Keratinocyte (primary cell): ENCODE measurements around the gene FBXO7. TPM values are rescaled to one million over a fixed set of nuclear protein-coding genes. Genes with fewer than 3 reads are reported as not detected.

Experiments used
- DNase-seq: peaks from one replicate; pipeline ENCODE4 v3.0.0-alpha.2; 2011; ENCODE audit warnings: low read depth, missing footprints, low spot score
- FAIRE-seq: peaks from 2 replicates; lab custom pipeline; 2011; peaks lifted over from hg19 to GRCh38; lab: Jason Lieb, UNC
- H2AFZ ChIP-seq: 2 replicates; pipeline ENCODE4 v1.6.0; 2012; ENCODE audit warnings: low read length, control low read depth, inconsistent platforms; ENCODE audit not compliant: control insufficient read depth
- H3K27ac ChIP-seq: 2 replicates; pipeline ENCODE4 v1.5.1; 2011; ENCODE audit warnings: low read length; ENCODE audit not compliant: control insufficient read depth, insufficient read depth
- H3K27me3 ChIP-seq: 3 replicates; pipeline ENCODE4 v1.6.0; 2011; ENCODE audit warnings: low read length; ENCODE audit not compliant: control insufficient read depth, insufficient read depth; ENCODE audit errors: extremely low read depth
- H3K36me3 ChIP-seq, 2 experiments: 2 replicates in 1 of 2; 3 replicates in 1 of 2; pipeline ENCODE4 v1.5.1; 2011; ENCODE audit warnings: low read length in 2 of 2, mild to moderate bottlenecking in 1 of 2; ENCODE audit not compliant: control insufficient read depth in 2 of 2, insufficient read depth in 2 of 2; ENCODE audit errors: extremely low read depth in 1 of 2
- H3K4me1 ChIP-seq: 3 replicates; pipeline ENCODE4 v1.5.1; 2011; ENCODE audit warnings: low read length; ENCODE audit not compliant: control insufficient read depth, insufficient read depth; ENCODE audit errors: extremely low read depth
- H3K4me2 ChIP-seq: 3 replicates; pipeline ENCODE4 v1.6.0; 2011; ENCODE audit warnings: low read depth, low read length; ENCODE audit not compliant: control insufficient read depth, insufficient read depth; ENCODE audit errors: extremely low read depth
- H3K4me3 ChIP-seq, 3 experiments: fragments of 200-600 bp in 1 of 3; sonication (generic) in 1 of 3; 2 replicates in 2 of 3; 3 replicates in 1 of 3; pipeline ENCODE4 v1.5.1; 2011 to 2016; ENCODE audit warnings: low read length in 3 of 3, mild to moderate bottlenecking in 3 of 3, control low read depth in 2 of 3, inconsistent platforms in 1 of 3, low read depth in 1 of 3, mixed read lengths in 1 of 3, mixed run types in 1 of 3, moderate library complexity in 1 of 3; ENCODE audit not compliant: control insufficient read depth in 2 of 3, insufficient read depth in 2 of 3; ENCODE audit errors: extremely low read depth in 1 of 3
- H3K79me2 ChIP-seq: 2 replicates; pipeline ENCODE4 v1.6.0; 2012; ENCODE audit warnings: low read length; ENCODE audit not compliant: control insufficient read depth, insufficient read depth
- H3K9ac ChIP-seq: 3 replicates; pipeline ENCODE4 v1.6.0; 2011; ENCODE audit warnings: low read length; ENCODE audit not compliant: control insufficient read depth, insufficient read depth; ENCODE audit errors: extremely low read depth
- H3K9me1 ChIP-seq: 3 replicates; pipeline ENCODE4 v1.6.0; 2011; ENCODE audit warnings: low read length; ENCODE audit not compliant: control insufficient read depth, insufficient read depth; ENCODE audit errors: extremely low read depth
- H3K9me3 ChIP-seq: 2 replicates; pipeline ENCODE4 v1.5.1; 2012; ENCODE audit warnings: low read depth, low read length; ENCODE audit not compliant: control insufficient read depth
- H4K20me1 ChIP-seq: 3 replicates; pipeline ENCODE4 v1.6.0; 2011; ENCODE audit warnings: low read length; ENCODE audit not compliant: control insufficient read depth, insufficient read depth; ENCODE audit errors: extremely low read depth
- CTCF ChIP-seq, 3 experiments: IDR thresholded peaks in 1 of 3; conservative IDR thresholded peaks in 1 of 3; optimal IDR thresholded peaks in 1 of 3; 2 replicates in 2 of 3; 3 replicates in 1 of 3; pipeline versions ENCODE3 to v1.5.1; 2011; ENCODE audit warnings: low read length in 3 of 3, mild to moderate bottlenecking in 3 of 3, moderate library complexity in 2 of 3, control low read depth in 1 of 3, inconsistent platforms in 1 of 3; ENCODE audit not compliant: insufficient read depth in 2 of 3; ENCODE audit errors: extremely low read depth in 1 of 3
- EZH2 ChIP-seq: IDR thresholded peaks from one replicate; pipeline ENCODE4 v1.6.1; 2012; ENCODE audit warnings: inconsistent platforms, mild to moderate bottlenecking, low read length, moderate library complexity
- dilution Hi-C: fragments of 300-500 bp; cut with MboI; formaldehyde crosslinking; loops from one replicate; pipeline ENCODE4 v1.7.0; 2020; ENCODE audit warnings: low sequenced_read_pairs; ENCODE audit not compliant: extremely low pct_ligation_motif_present
- polyA plus RNA-seq, 5 experiments: library from polyadenylated mRNA; depleted of rRNA in 3 of 5; stranded (reverse) in 3 of 5; stranded (forward) in 1 of 5; unstranded in 1 of 5; fragments of >200 nt; gene quantifications; 1 replicate in 1 of 5; 2 replicates in 3 of 5; 3 replicates in 1 of 5; pipeline versions ENCODE4 v1.2.1 to v1.2.3, GENCODE V29; 2011 to 2012; ENCODE audit warnings: missing spikeins in 2 of 5, low read depth in 1 of 5, low replicate concordance in 1 of 5

The FBXO7 gene
- polyA plus RNA-seq, 1 donor (not counting 4 experiments of a cell fraction or from before 2014, with no cell fraction given), result 106 TPM

GRCh38 chr22:32548039-32548438 is 73.4 kb downstream of the FBXO7 start:
- Histone ChIP-seq H3K9ac (no peak overlapping the region), H3K4me1 (peaks cover 9% of the 10 kb centered on the region), H3K27ac (no peak overlapping the region), H3K9me1 (no peaks in the 10 kb centered on the region), H3K4me3 (no peak overlapping the region), H3K4me2 (no peak overlapping the region), H3K79me2 (no peaks in the 10 kb centered on the region), H3K36me3 (no peaks in the 10 kb centered on the region), H3K27me3 (no peaks in the 10 kb centered on the region), H4K20me1 (no peaks in the 10 kb centered on the region), H3K9me3 (no peaks in the 10 kb centered on the region), H2AFZ (no peak overlapping the region)
- dilution Hi-C loops, result no loop called here
- no peak for DNase-seq
- no peak for TF ChIP-seq CTCF (optimal IDR thresholded peaks at IDR 0.05 in 1 of 3, IDR thresholded peaks at IDR 0.05 in 1 of 3, conservative IDR thresholded peaks at IDR 0.05 in 1 of 3; ENCODE audit: extremely low read depth in 1 of 3, insufficient read depth in 2 of 3, low read length in 3 of 3)
- no peak for TF ChIP-seq EZH2
- FAIRE-seq, result no peak

Other genes starting within 250 kb of the FBXO7 start
- not detected in 3 replicates for gene SLC5A4, start 219.5 kb upstream of the FBXO7 start, polyA plus RNA-seq
- gene RFPL3, start 116.9 kb upstream of the FBXO7 start, polyA plus RNA-seq, result not detected in 3 replicates
- gene RTCB, start 62.6 kb upstream of the FBXO7 start, polyA plus RNA-seq, result 117 to 143 TPM (median 122 TPM) in 3 replicates
- 0.57 to 1.9 TPM (median 1.3 TPM) in 3 replicates for gene BPIFC, start 10.4 kb upstream of the FBXO7 start, polyA plus RNA-seq